CD4-positive, alpha-beta T cell treated with Interleukin-6 at 100 ng/mL for 8 hours (primary cell): ENCODE measurements around the gene AP3M1.
"Not testable (repeated sequence)": the region's sequence is repeated elsewhere in the genome, so short reads cannot be mapped to it uniquely, and the experiment has no call there.

ENCODE experiments used
- DNase-seq: peaks from one replicate; pipeline ENCODE4 v3.0.0-alpha.2; 2020; ENCODE audit warnings: mixed read lengths, low spot score

AP3M1 gene, protein sequence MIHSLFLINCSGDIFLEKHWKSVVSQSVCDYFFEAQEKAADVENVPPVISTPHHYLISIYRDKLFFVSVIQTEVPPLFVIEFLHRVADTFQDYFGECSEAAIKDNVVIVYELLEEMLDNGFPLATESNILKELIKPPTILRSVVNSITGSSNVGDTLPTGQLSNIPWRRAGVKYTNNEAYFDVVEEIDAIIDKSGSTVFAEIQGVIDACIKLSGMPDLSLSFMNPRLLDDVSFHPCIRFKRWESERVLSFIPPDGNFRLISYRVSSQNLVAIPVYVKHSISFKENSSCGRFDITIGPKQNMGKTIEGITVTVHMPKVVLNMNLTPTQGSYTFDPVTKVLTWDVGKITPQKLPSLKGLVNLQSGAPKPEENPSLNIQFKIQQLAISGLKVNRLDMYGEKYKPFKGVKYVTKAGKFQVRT

GRCh38 chr10:74150204-74150989 lies at the start of gene AP3M1:
Gene AP3M1, minus strand, starts transcription at chr10:74150828. Its CDS starts 12,449 bp downstream, at chr10:74138379.
- DNase-seq = no peak

DNA sequence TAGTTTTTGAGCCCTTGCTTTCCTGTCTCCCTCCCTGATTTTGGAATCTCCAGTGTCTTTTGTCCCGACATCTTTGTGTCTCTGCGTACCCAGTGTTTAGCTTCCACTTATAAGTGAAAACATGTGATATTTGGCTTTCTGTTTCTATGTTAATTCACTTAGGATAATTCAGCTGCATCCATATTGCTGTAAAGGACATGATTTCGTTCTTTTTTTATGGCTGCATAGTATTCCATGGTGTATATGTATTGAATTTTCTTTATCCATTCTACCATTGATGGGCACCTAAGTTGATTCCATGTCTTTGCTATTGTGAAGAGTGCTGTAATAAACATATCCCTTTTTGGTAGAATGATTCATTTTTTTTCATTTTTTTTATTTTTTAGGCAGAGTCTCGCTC lies 48.7 kb upstream of the AP3M1 start:
- no peak for DNase-seq

- DNase-seq = no peak
These were observed 44.4 kb upstream of the AP3M1 start for GRCh38 chr10:74194999-74195398.

DNA sequence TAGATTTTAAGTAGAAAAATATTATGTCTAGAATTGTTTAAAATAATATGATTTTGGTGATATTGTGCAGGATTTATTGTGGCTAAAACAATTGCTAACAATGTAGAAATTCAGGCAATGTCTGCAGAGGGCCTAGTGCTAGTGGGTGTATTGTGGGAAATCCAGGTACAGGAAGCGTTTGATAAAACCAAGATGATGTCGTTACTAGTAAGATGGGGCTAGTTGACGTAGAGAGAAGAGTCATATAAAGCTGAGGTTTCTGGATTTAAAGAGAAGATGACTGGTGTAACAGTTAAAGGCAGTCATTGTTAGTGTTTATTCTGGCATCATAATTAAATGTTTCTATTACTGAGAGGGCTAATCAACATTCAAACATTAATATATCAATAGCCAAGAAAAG lies 43.9 kb upstream of the AP3M1 start:
- DNase-seq = peak; percentile 8

DNA sequence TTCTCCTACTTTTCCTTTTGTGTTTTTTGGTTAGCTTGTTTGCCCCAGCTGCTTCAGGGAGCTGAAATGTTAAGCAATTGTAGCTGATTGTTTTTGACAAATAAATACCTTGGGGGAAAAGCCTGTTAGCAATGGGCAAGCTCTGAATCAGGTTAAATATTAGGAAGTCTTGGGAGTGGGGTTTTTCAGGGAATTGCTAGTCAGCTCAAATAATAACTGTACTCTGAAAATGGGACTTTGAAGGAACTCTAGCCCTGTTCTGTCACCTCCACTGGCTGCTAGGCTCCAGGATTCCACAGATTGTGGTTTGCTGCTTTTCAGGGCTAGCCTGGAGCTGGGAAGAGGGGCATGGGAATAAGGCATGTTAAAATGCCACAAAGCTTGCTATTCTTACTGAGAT lies 39.9 kb upstream of the AP3M1 start:
- DNase-seq = no peak

GRCh38 chr10:74189999-74190421 lies 39.4 kb upstream of the AP3M1 start:
- DNase-seq = peak; percentile 46

GRCh38 chr10:74188617-74189016 lies 38.0 kb upstream of the AP3M1 start:
- not testable (repeated sequence) for DNase-seq

- no peak for DNase-seq
These were observed 36.6 kb upstream of the AP3M1 start for GRCh38 chr10:74187237-74187636.

DNA sequence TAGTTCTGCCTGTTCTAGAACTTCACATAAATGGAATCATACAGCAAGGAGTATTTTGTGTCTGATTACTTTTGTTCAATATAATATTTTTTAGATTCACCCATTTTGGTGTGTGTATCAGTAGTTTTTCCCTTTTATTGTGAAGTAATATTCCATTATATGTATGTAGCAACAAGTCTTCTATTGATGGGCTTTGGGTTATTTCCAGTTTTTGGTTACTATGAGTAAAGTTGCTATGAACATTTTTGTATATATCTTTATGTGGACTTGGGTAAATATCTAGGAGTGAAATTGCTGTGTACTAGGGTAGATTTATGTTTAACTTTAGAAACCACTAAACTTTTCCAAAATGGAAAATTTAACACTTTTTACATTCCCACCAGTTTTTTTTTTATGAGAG lies 36.0 kb upstream of the AP3M1 start:
- no peak for DNase-seq

GRCh38 chr10:74179111-74179710 lies 28.6 kb upstream of the AP3M1 start:
- DNase-seq = no peak

DNA sequence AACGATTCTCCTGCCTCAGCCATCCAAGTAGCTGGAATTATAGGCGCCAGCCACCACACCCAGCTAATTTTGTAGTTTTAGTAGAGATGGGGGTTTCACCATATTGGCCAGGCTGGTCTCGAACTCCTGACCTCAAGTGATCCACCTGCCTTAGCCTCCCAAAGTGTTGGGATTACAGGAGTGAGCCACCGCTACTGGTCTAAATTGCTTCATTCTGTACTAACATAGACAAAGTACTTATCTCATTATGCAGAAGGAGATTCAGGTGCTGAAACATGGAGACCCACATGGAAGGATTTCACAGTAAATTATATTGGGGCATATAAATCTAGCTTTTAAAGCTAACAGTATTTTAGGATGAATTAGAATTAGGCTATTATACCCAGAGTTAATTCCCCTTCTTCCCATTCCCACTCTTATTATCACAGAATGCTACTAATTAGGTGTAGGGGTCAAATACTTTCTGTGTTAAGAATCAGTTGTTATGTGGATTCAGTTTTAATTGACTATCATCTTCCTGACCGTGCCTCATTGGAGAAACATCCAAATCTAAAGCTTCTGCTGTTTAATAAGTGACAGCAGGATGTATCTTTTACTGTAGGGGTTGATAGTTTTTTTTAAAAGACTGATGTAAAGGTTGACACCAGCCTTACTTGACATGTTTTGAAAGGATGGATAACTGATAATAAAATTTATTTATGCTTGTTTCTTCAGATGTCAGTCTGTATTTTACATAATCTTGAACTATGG lies 27.6 kb upstream of the AP3M1 start:
- no peak for DNase-seq

DNA sequence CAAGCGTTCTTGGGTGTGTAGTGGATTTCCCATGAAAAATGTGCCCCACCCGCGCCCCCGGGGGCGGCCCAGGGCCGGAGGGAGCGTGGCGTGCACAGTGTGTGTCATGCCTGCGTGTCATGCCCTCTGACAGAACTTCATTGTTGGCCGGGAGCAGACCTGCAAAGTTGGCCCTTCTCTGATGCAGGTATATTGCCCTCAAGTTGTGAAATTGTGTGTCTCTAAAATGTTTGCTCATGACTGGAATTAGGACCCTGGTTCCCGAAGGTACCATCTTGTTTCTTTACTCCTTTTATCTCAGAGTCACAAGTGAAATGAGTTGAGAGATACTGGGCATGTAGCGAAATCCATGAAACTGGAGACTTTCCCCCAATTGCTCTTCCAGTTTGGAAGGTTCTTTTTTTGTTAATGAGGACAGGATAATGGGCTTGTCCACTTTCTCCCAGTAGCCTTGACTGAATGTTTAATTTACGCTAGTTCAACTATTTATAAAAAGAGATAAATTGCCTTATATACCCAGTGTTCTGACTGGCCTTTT lies 26.6 kb upstream of the AP3M1 start:
- DNase-seq = no peak

GRCh38 chr10:74176380-74177139 lies 25.9 kb upstream of the AP3M1 start:
- DNase-seq = peak; percentile 95

DNA sequence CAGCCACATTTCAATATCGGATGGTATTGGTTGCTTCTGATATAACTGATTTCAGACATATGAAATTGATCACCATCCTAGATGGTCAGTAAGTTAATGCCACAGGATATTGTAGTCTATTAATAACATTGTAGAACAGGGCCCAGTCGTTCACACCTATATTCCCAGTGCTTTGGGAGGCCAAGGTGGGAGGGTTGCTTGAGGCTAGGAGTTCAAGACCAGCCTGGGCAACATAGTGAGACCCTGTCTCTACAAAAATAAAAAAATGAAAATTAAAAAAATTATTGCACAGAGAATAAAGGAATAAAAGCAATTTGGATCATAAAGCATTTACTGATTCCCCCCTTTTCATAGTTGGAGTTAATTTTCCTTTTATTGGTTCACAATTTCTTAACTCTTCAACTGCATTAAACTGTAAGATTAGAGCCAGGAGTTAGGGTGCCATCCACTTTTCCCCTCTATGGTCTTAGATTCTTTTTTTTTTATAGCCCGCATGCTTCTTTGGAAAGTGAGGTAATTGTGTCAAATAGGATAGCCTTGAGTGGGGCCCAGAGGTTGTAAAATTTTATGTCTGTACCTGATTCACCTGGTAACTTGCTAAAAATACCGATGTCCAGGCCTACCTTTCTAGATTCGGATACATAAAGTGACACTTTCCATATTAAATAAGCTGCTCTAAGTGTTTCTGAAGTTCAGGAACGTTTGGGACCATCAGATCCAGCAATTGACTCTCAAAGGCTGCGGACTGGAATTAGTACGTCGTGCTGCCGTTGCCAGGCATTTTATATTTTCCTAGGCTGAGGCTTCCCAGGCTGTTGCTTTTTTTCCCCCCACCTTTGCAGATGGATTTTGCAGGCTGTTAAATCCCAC lies 25.1 kb upstream of the AP3M1 start:
- DNase-seq = no peak

GRCh38 chr10:74174521-74174920 lies 23.9 kb upstream of the AP3M1 start:
- DNase-seq = no peak

DNA sequence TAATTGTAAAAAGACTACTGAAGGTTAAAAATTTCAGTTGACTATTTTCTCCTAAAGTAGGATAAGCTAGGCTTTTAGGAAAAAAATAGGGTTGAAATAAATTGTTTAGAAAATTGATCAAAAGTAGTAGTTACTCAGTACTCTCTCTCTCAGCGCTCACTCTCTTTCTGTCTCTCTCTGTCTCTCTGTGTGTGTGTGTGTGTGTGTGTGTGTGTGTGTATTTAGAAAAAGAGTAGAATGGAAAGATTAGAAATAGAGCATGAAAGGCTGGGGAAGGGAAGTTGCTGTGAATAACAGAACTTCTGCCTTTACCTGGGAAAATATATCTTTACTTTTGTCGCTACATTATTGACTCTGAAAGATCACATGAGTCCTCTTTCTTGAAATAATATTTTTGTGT lies 21.0 kb upstream of the AP3M1 start:
- no peak for DNase-seq

DNA sequence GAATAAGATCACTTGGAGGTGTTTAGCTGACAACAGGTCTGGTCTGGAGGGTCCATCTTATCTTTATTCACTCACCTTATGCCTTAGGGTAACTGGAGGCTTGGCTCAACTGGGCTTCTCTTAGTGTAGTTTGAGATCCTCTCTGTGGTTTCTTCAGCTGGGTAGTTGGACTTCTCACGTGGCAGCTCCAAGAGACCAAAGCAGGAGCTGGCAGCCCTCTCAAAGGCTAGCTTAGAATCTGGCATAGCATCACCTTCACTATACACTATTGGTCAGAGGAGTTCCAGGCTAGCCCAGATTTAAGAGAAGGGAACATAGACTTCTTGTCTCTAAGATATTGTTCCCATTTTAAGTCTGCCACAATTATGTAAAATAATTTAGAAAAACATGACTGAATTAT lies 16.8 kb upstream of the AP3M1 start:
- DNase-seq = no peak

DNA sequence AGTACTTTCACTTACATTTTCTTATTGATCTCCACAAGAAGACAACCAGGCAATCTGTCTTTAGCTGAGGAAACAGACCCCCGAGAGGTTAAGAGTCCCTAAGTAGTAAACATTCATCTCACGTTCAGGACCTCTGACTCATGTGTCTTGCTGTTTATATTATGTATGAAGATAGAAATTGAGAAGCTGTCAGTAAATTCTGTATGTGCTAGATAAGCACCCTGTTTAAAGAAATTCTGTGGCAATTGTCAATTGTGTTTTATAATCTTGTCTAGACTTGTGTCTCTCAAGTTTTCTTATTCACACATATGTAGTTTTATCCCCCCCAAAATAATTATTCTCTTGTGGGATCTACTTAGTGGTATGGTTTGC lies 14.9 kb upstream of the AP3M1 start:
- DNase-seq = no peak

DNA sequence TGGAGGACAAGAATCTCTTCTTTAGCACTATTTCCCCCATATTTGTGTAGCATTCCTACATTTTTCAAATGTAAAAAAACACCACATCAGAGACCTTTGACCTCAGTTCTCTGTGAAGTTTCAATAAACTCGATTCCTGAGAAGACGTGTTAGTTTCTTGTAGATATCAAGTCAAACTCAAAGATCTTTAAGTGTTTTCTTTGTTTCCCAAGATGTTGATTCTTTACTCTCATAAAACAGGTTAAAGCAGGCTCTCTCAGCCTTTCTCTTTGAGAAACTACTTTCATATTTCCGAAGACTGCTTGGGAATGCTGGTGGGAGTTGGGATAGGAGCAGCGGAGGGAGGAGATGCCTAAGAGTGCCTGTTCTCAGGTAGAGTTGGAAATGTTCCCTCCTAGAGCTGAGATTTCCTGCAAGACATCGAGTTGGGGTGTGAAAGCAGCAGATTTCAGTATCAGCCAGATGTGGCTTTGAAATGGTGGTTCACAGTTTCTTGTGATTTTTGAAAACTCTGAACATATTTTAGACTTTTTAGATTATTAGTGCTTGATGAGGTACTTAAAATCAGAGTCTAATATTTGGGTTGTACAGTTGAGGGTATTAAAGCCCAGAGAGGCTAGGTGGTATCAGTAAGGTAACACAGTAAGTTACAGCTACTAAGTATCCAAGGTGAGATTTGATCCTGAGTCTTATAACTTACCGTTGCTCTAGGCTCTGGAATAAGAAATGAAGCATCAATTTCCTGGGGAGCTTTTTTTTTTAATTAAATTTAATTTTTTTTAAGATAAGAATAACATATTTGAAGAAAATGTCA lies 14.3 kb upstream of the AP3M1 start:
- DNase-seq = no peak
